CD4-positive, alpha-beta T cell (primary cell): ENCODE data around the gene GSC. TPM values are rescaled to one million over a fixed set of nuclear protein-coding genes. Genes with fewer than 3 reads are reported as not detected.
A peak's percentile ranks its signal among the peaks of the same experiment; 100 is the strongest.

ENCODE experiments used
- ATAC-seq: fragments of 200-7000 bp; cut with Tn5 transposase; one replicate; pipeline ENCODE4 v1.10.0; 2022; ENCODE audit warnings: mild to moderate bottlenecking; ENCODE audit not compliant: poor library complexity
- CTCF ChIA-PET: fragments of 350-600 bp; sonication (Branson Sonifier 250); formaldehyde crosslinking; loops from one replicate; lab custom pipeline; 2021; ENCODE audit warnings: antibody characterized with exemption, inconsistent platforms; lab: Charles Lee
- POLR2A ChIA-PET: fragments of 350-600 bp; sonication (Branson Sonifier 250); formaldehyde crosslinking; loops from one replicate; lab custom pipeline; 2021; ENCODE audit warnings: antibody characterized with exemption, inconsistent platforms; lab: Charles Lee
- DNase-seq, 14 experiments: peaks; one replicate each; pipeline ENCODE4 v3.0.0-alpha.2; 2013 to 2020; ENCODE audit warnings: mixed read lengths in 2 of 14
- H3K27ac ChIP-seq, 2 donors: one replicate each; pipeline versions ENCODE4 v1.5.1 to v1.7.0; 2013; ENCODE audit warnings: low read length in 2 of 2, low read depth in 1 of 2, mild to moderate bottlenecking in 1 of 2
- H3K27me3 ChIP-seq, 2 experiments: 1 replicate in 1 of 2; 2 replicates in 1 of 2; pipeline versions ENCODE4 v1.6.1 to v1.7.0; 2013; ENCODE audit warnings: low read length in 2 of 2, control low read depth in 1 of 2, mild to moderate bottlenecking in 1 of 2, moderate library complexity in 1 of 2; ENCODE audit not compliant: insufficient read depth in 2 of 2, control insufficient read depth in 1 of 2
- H3K36me3 ChIP-seq: one replicate; pipeline ENCODE4 v1.6.1; 2013; ENCODE audit warnings: low read length, control low read depth; ENCODE audit not compliant: insufficient read depth
- H3K4me1 ChIP-seq: one replicate; pipeline ENCODE4 v1.6.1; 2013; ENCODE audit warnings: low read length, control low read depth; ENCODE audit not compliant: insufficient read depth
- H3K4me3 ChIP-seq: one replicate; pipeline ENCODE4 v1.5.1; 2013; ENCODE audit warnings: mild to moderate bottlenecking, low read length, moderate library complexity
- H3K9me3 ChIP-seq, 2 experiments: 1 replicate in 1 of 2; 2 replicates in 1 of 2; pipeline versions ENCODE4 v1.6.1 to v1.7.0; 2013; ENCODE audit warnings: low read length in 2 of 2, mild to moderate bottlenecking in 2 of 2, control low read depth in 1 of 2, moderate library complexity in 1 of 2; ENCODE audit not compliant: control insufficient read depth in 1 of 2, insufficient read depth in 1 of 2
- H3K27ac Mint-ChIP-seq: one replicate; pipeline ENCODE4 v1.8.0; 2020; ENCODE audit warnings: mixed read lengths
- H3K27me3 Mint-ChIP-seq: one replicate; pipeline ENCODE4 v1.8.0; 2021; ENCODE audit warnings: mixed read lengths
- H3K36me3 Mint-ChIP-seq: one replicate; pipeline ENCODE4 v1.8.0; 2021; ENCODE audit warnings: low read depth, mixed read lengths
- H3K4me1 Mint-ChIP-seq: one replicate; pipeline ENCODE4 v1.8.0; 2021; ENCODE audit warnings: low read depth, mixed read lengths
- H3K4me3 Mint-ChIP-seq: one replicate; pipeline ENCODE4 v1.8.0; 2020; ENCODE audit warnings: mild to moderate bottlenecking, mixed read lengths
- H3K9me3 Mint-ChIP-seq: one replicate; pipeline ENCODE4 v1.8.0; 2020; ENCODE audit warnings: mixed read lengths
- CTCF ChIP-seq: fragments of 200-600 bp; IDR thresholded peaks from one replicate; pipeline ENCODE4 v1.8.0; 2022; ENCODE audit warnings: antibody characterized with exemption, mild to moderate bottlenecking
- intact Hi-C, 2 experiments: fragments of 100-400 bp; cut with DNase I in 1 of 2; cut with micrococcal nuclease in 1 of 2; formaldehyde crosslinking; loops; one replicate each; pipeline versions ENCODE4 v1.15.1 to v1.9.0; 2023 to 2025; cut with DNase I, micrococcal nuclease
- total RNA-seq, 174 experiments: library from RNA in 2 of 174; stranded (reverse) in 2 of 174; gene quantifications; one replicate each; pipeline ENCODE4 v1.2.3 and lab custom pipeline; 2021 to 2026

GSC gene
- total RNA-seq, 2 experiments from 2014 or later = not detected

- Histone ChIP-seq H3K9me3 (peaks cover 0 to 33% of the 10 kb centered on the region in 2 experiments), H3K4me3 (peak overlapping the region; percentile 37), H3K27me3 (peaks cover 72 to 96% of the 10 kb centered on the region in 2 experiments), H3K27ac (no peak overlapping the region), H3K36me3 (no peaks in the 10 kb centered on the region), H3K4me1 (peaks cover 14% of the 10 kb centered on the region)
- CTCF ChIA-PET = interaction anchor here (0.6 kb wide), 1 partner anchor 12 kb away, joined by 3 read pairs; no protein-coding TSS in a partner anchor
- Mint-ChIP-seq H3K27ac (no peak overlapping the region), H3K27me3 (peaks cover 84% of the 10 kb centered on the region), H3K9me3 (no peaks in the 10 kb centered on the region), H3K4me1 (peaks cover 22% of the 10 kb centered on the region), H3K4me3 (peak overlapping the region; percentile 78), H3K36me3 (no peaks in the 10 kb centered on the region)
- intact Hi-C loops = no loop called here
- POLR2A ChIA-PET = no interaction called here
- DNase-seq = no peak
- no peak for TF ChIP-seq CTCF
- no peak for ATAC-seq
Measured at GRCh38 chr14:94768141-94768520, 1.8 kb downstream of the GSC start.

- Mint-ChIP-seq H3K4me1 (peaks cover 19% of the 10 kb centered on the region), H3K9me3 (no peaks in the 10 kb centered on the region), H3K27ac (no peak overlapping the region), H3K27me3 (peaks cover 87% of the 10 kb centered on the region), H3K36me3 (no peaks in the 10 kb centered on the region), H3K4me3 (peak overlapping the region; percentile 78)
- H3K27me3 ChIP-seq = peaks cover 67 to 94% of the 10 kb centered on the region in 2 experiments
- H3K4me3 ChIP-seq = no peak overlapping the region
- ATAC-seq = no peak
- TF ChIP-seq CTCF = no peak
- intact Hi-C loops = no loop called here
- ChIA-PET POLR2A (no interaction called here), CTCF (no interaction called here)
- H3K36me3 ChIP-seq = no peaks in the 10 kb centered on the region
- H3K9me3 ChIP-seq = peaks cover 0 to 28% of the 10 kb centered on the region in 2 experiments
- H3K27ac ChIP-seq = no peak overlapping the region
- DNase-seq = no peak
- peaks cover 14% of the 10 kb centered on the region for H3K4me1 ChIP-seq
Measured at GRCh38 chr14:94767321-94767878, 2.5 kb downstream of the GSC start.

GRCh38 chr14:94764573-94764972 is 5.3 kb downstream of the GSC start:
- H3K4me1 ChIP-seq = peaks cover 14% of the 10 kb centered on the region
- no peak overlapping the region for H3K27ac ChIP-seq
- H3K9me3 ChIP-seq = peaks cover 0 to 18% of the 10 kb centered on the region in 2 experiments
- Mint-ChIP-seq H3K9me3 (no peaks in the 10 kb centered on the region), H3K4me1 (peaks cover 10% of the 10 kb centered on the region), H3K4me3 (no peak overlapping the region), H3K27me3 (peaks cover 82% of the 10 kb centered on the region), H3K27ac (no peak overlapping the region), H3K36me3 (no peaks in the 10 kb centered on the region)
- DNase-seq (no peak), ATAC-seq (no peak)
- H3K27me3 ChIP-seq = peaks cover 54 to 74% of the 10 kb centered on the region in 2 experiments
- CTCF ChIA-PET = no interaction called here
- TF ChIP-seq CTCF = no peak
- intact Hi-C loops = no loop called here
- POLR2A ChIA-PET = no interaction called here
- H3K36me3 ChIP-seq = no peaks in the 10 kb centered on the region
- no peak overlapping the region for H3K4me3 ChIP-seq
